ENCODE measurements around the gene MSI2.
"Not testable (repeated sequence)": the region's sequence is repeated elsewhere in the genome, so short reads cannot be mapped to it uniquely, and the experiment has no call there.

MSI2 gene

GRCh38 chr17:57608369-57609124, 352.2 kb downstream of the MSI2 start:
- no peak for DNase-seq

GRCh38 chr17:57609125-57609877, 353.0 kb downstream of the MSI2 start:
- no peak for DNase-seq

GRCh38 chr17:57609878-57610270, 353.6 kb downstream of the MSI2 start:
- DNase-seq, result no peak

GRCh38 chr17:57612202-57613071, 356.1 kb downstream of the MSI2 start:
- no peak for DNase-seq

GRCh38 chr17:57614742-57615141, 358.4 kb downstream of the MSI2 start:
- no peak for DNase-seq

GRCh38 chr17:57615836-57616757, 359.8 kb downstream of the MSI2 start:
- DNase-seq, result no peak

GRCh38 chr17:57617218-57617617, 360.9 kb downstream of the MSI2 start:
- DNase-seq, result no peak

GRCh38 chr17:57619061-57619937, 363.0 kb downstream of the MSI2 start:
- no peak for DNase-seq

GRCh38 chr17:57620576-57620975, 364.3 kb downstream of the MSI2 start:
- no peak for DNase-seq

- DNase-seq, result not testable (repeated sequence)
Observed at GRCh38 chr17:57621791-57622190, 365.5 kb downstream of the MSI2 start.

- no peak for DNase-seq
Observed at GRCh38 chr17:57622306-57622682, 366.0 kb downstream of the MSI2 start.

- no peak for DNase-seq
Observed at GRCh38 chr17:57622683-57623433, 366.5 kb downstream of the MSI2 start.

- DNase-seq, result no peak
Observed at GRCh38 chr17:57623620-57624019, 367.3 kb downstream of the MSI2 start.

- DNase-seq, result no peak
Observed at GRCh38 chr17:57624386-57624785, 368.1 kb downstream of the MSI2 start.

GRCh38 chr17:57625511-57625910, 369.2 kb downstream of the MSI2 start:
- no peak for DNase-seq

GRCh38 chr17:57625957-57626356, 369.6 kb downstream of the MSI2 start:
- no peak for DNase-seq

GRCh38 chr17:57626520-57627210, 370.3 kb downstream of the MSI2 start:
- no peak for DNase-seq

- DNase-seq, result no peak
Observed at GRCh38 chr17:57627591-57627990, 371.3 kb downstream of the MSI2 start.

GRCh38 chr17:57628421-57628820, 372.1 kb downstream of the MSI2 start:
- no peak for DNase-seq

GRCh38 chr17:57629470-57629869, 373.1 kb downstream of the MSI2 start:
- DNase-seq, result no peak

All from CD4-positive, alpha-beta T cell treated with Interleukin-6 for 4 hours (primary cell).